ENCODE data around the gene PALMD. TPM values are rescaled to one million over a fixed set of nuclear protein-coding genes. Genes with fewer than 3 reads are reported as not detected.

Gene PALMD, protein sequence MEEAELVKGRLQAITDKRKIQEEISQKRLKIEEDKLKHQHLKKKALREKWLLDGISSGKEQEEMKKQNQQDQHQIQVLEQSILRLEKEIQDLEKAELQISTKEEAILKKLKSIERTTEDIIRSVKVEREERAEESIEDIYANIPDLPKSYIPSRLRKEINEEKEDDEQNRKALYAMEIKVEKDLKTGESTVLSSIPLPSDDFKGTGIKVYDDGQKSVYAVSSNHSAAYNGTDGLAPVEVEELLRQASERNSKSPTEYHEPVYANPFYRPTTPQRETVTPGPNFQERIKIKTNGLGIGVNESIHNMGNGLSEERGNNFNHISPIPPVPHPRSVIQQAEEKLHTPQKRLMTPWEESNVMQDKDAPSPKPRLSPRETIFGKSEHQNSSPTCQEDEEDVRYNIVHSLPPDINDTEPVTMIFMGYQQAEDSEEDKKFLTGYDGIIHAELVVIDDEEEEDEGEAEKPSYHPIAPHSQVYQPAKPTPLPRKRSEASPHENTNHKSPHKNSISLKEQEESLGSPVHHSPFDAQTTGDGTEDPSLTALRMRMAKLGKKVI
- total RNA-seq: not detected
- not detected for total RNA-seq (2013)

- no peak within 1 kb of the TSS for H3K4me3 Mint-ChIP-seq
- Histone ChIP-seq H3K4me1 (ENCODE audit: control insufficient read depth, insufficient read depth, low read length) (no peaks in the 10 kb centered on the region), H3K9me3 (ENCODE audit: control insufficient read depth, insufficient read depth, low read length) (no peaks in the 10 kb centered on the region), H3K27me3 (ENCODE audit: control insufficient read depth, insufficient read depth, low read length) (peaks cover 8% of the 10 kb centered on the region), H3K36me3 (ENCODE audit: control insufficient read depth, insufficient read depth, low read length) (no peaks in the 10 kb centered on the region), H3K4me3 (ENCODE audit: low read length) (no peak within 1 kb of the TSS), H3K27ac (ENCODE audit: low read length) (no peak within 1 kb of the TSS)
- 35% methylated on average over 16 of the region's 17 CpGs for WGBS (ENCODE audit: insufficient coverage)
- H3K27ac Mint-ChIP-seq: no peak within 1 kb of the TSS
- DNase-seq (no peak), ATAC-seq (no peak)
- peaks cover 7 to 31% of the 10 kb centered on the region in 2 donors for H3K27me3 Mint-ChIP-seq (ENCODE audit: low read depth in 2 of 2)
- H3K36me3 Mint-ChIP-seq: no peaks in the 10 kb centered on the region
- intact Hi-C loops (cut with micrococcal nuclease): no loop called here
- H3K4me1 Mint-ChIP-seq: no peaks in the 10 kb centered on the region
- no peaks in the 10 kb centered on the region for H3K9me3 Mint-ChIP-seq
- TF ChIP-seq, protein P1, sequence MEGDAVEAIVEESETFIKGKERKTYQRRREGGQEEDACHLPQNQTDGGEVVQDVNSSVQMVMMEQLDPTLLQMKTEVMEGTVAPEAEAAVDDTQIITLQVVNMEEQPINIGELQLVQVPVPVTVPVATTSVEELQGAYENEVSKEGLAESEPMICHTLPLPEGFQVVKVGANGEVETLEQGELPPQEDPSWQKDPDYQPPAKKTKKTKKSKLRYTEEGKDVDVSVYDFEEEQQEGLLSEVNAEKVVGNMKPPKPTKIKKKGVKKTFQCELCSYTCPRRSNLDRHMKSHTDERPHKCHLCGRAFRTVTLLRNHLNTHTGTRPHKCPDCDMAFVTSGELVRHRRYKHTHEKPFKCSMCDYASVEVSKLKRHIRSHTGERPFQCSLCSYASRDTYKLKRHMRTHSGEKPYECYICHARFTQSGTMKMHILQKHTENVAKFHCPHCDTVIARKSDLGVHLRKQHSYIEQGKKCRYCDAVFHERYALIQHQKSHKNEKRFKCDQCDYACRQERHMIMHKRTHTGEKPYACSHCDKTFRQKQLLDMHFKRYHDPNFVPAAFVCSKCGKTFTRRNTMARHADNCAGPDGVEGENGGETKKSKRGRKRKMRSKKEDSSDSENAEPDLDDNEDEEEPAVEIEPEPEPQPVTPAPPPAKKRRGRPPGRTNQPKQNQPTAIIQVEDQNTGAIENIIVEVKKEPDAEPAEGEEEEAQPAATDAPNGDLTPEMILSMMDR (IDR thresholded peaks at IDR 0.05): no peak
Measured at GRCh38 chr1:99645699-99646531, at the start of gene PALMD. TSS of gene PALMD (plus strand) at chr1:99646113. CDS start at chr1:99646318, 205 bp downstream.

- intact Hi-C loops (cut with micrococcal nuclease): no loop called here
- Mint-ChIP-seq H3K27me3 (ENCODE audit: low read depth in 2 of 2) (no peaks in the 10 kb centered on the region), H3K27ac (no peak overlapping the region), H3K36me3 (no peaks in the 10 kb centered on the region), H3K9me3 (peaks cover 2 to 3% of the 10 kb centered on the region in 2 donors), H3K4me1 (no peaks in the 10 kb centered on the region), H3K4me3 (no peak overlapping the region)
- no peak for DNase-seq
- Histone ChIP-seq H3K27me3 (ENCODE audit: control insufficient read depth, insufficient read depth, low read length) (no peaks in the 10 kb centered on the region), H3K27ac (ENCODE audit: low read length) (no peak overlapping the region), H3K4me1 (ENCODE audit: control insufficient read depth, insufficient read depth, low read length) (no peaks in the 10 kb centered on the region), H3K9me3 (ENCODE audit: control insufficient read depth, insufficient read depth, low read length) (no peaks in the 10 kb centered on the region), H3K36me3 (ENCODE audit: control insufficient read depth, insufficient read depth, low read length) (no peaks in the 10 kb centered on the region), H3K4me3 (ENCODE audit: low read length) (no peak overlapping the region)
- no peak for ATAC-seq
- 87% methylated on average over 2 of the region's 2 CpGs for WGBS (ENCODE audit: insufficient coverage)
- TF ChIP-seq, protein P1 (IDR thresholded peaks at IDR 0.05): no peak
Measured at GRCh38 chr1:99598738-99599411, 47.0 kb upstream of the PALMD start.

GRCh38 chr1:99599678-99600175 is 46.2 kb upstream of the PALMD start:
- H3K4me3 ChIP-seq (ENCODE audit: low read length): no peak overlapping the region
- Mint-ChIP-seq H3K27ac (no peak overlapping the region), H3K4me1 (no peaks in the 10 kb centered on the region), H3K9me3 (peaks cover 2 to 3% of the 10 kb centered on the region in 2 donors), H3K27me3 (ENCODE audit: low read depth in 2 of 2) (no peaks in the 10 kb centered on the region), H3K36me3 (no peaks in the 10 kb centered on the region), H3K4me3 (no peak overlapping the region)
- TF ChIP-seq, protein P1 (IDR thresholded peaks at IDR 0.05): no peak
- no peak for ATAC-seq
- no peaks in the 10 kb centered on the region for H3K9me3 ChIP-seq (ENCODE audit: control insufficient read depth, insufficient read depth, low read length)
- no peaks in the 10 kb centered on the region for H3K4me1 ChIP-seq (ENCODE audit: control insufficient read depth, insufficient read depth, low read length)
- no peak overlapping the region for H3K27ac ChIP-seq (ENCODE audit: low read length)
- intact Hi-C loops (cut with micrococcal nuclease): no loop called here
- WGBS (ENCODE audit: insufficient coverage): 95% methylated on average over 5 of the region's 5 CpGs
- no peak for DNase-seq
- H3K36me3 ChIP-seq (ENCODE audit: control insufficient read depth, insufficient read depth, low read length): no peaks in the 10 kb centered on the region
- no peaks in the 10 kb centered on the region for H3K27me3 ChIP-seq (ENCODE audit: control insufficient read depth, insufficient read depth, low read length)
